ENCODE measurements around the gene IRX1. TPM values are rescaled to one million over a fixed set of nuclear protein-coding genes. Genes with fewer than 3 reads are reported as not detected.

The IRX1 gene
- total and polyA plus RNA-seq, 2 of the 13 experiments (the other 11 are each of a cell fraction or from before 2014, with no cell fraction given) = not detected

GRCh38 chr5:3613726-3614125 is 18.1 kb downstream of the IRX1 start:
- ATAC-seq (no peak), FAIRE-seq (no peak), DNase-seq (ENCODE audit: low spot score) (no peak)
- Histone ChIP-seq H3K79me2 (ENCODE audit: insufficient read depth, low read length) (no peaks in the 10 kb centered on the region), H3K4me3 (replicated peaks in 1 of 3; ENCODE audit: insufficient read depth in 1 of 3, low read depth in 2 of 3, low read length in 3 of 3) (no peak overlapping the region), H2AFZ (ENCODE audit: low read length) (no peak overlapping the region), H3K27me3 (ENCODE audit: control insufficient read depth in 1 of 2, insufficient read depth in 2 of 2, low read length in 2 of 2) (peaks cover 0 to 5% of the 10 kb centered on the region in 2 experiments; a peak in 1 of 5 replicates), H3K9ac (ENCODE audit: insufficient read depth, low read depth, low read length) (no peak overlapping the region), H3K9me3 (ENCODE audit: low read length) (no peaks in the 10 kb centered on the region), H3K4me2 (ENCODE audit: low read depth, low read length) (no peak overlapping the region), H3K36me3 (replicated peaks in 1 of 2; ENCODE audit: control insufficient read depth in 1 of 2, insufficient read depth in 2 of 2, low read length in 2 of 2) (no peaks in the 10 kb centered on the region), H3K4me1 (ENCODE audit: insufficient read depth, low read length) (no peaks in the 10 kb centered on the region), H4K20me1 (ENCODE audit: insufficient read depth, low read length) (no peaks in the 10 kb centered on the region), H3K27ac (ENCODE audit: extremely low read length, insufficient read depth, low read length) (no peak overlapping the region)
- TF ChIP-seq CSRNP2 (CRISPR knock-in tag; conservative IDR thresholded peaks at IDR 0.05; ENCODE audit: low read depth) (no peak), NRL (CRISPR knock-in tag; IDR thresholded peaks at IDR 0.05; ENCODE audit: borderline replicate concordance) (no peak), JDP2 (CRISPR knock-in tag; IDR thresholded peaks at IDR 0.05; ENCODE audit: borderline replicate concordance) (no peak), ZFP41 (CRISPR knock-in tag; IDR thresholded peaks at IDR 0.05; ENCODE audit: borderline replicate concordance) (no peak), ESRRA (CRISPR knock-in tag; IDR thresholded peaks at IDR 0.05; ENCODE audit: low read depth) (no peak), GABPB1 (CRISPR knock-in tag; IDR thresholded peaks at IDR 0.05) (no peak), ZSCAN30 (CRISPR knock-in tag; IDR thresholded peaks at IDR 0.05) (no peak), ZBTB26 (CRISPR knock-in tag; IDR thresholded peaks at IDR 0.05; ENCODE audit: borderline replicate concordance) (no peak), ZNF614 (CRISPR knock-in tag; IDR thresholded peaks at IDR 0.05; ENCODE audit: borderline replicate concordance) (no peak), KDM5A (IDR thresholded peaks at IDR 0.05; ENCODE audit: borderline replicate concordance, low read length) (no peak), SAP130 (CRISPR knock-in tag; IDR thresholded peaks at IDR 0.05; ENCODE audit: low read depth) (no peak), NCOA5 (CRISPR knock-in tag; IDR thresholded peaks at IDR 0.05) (no peak)
- TF ChIP-seq, protein P1, sequence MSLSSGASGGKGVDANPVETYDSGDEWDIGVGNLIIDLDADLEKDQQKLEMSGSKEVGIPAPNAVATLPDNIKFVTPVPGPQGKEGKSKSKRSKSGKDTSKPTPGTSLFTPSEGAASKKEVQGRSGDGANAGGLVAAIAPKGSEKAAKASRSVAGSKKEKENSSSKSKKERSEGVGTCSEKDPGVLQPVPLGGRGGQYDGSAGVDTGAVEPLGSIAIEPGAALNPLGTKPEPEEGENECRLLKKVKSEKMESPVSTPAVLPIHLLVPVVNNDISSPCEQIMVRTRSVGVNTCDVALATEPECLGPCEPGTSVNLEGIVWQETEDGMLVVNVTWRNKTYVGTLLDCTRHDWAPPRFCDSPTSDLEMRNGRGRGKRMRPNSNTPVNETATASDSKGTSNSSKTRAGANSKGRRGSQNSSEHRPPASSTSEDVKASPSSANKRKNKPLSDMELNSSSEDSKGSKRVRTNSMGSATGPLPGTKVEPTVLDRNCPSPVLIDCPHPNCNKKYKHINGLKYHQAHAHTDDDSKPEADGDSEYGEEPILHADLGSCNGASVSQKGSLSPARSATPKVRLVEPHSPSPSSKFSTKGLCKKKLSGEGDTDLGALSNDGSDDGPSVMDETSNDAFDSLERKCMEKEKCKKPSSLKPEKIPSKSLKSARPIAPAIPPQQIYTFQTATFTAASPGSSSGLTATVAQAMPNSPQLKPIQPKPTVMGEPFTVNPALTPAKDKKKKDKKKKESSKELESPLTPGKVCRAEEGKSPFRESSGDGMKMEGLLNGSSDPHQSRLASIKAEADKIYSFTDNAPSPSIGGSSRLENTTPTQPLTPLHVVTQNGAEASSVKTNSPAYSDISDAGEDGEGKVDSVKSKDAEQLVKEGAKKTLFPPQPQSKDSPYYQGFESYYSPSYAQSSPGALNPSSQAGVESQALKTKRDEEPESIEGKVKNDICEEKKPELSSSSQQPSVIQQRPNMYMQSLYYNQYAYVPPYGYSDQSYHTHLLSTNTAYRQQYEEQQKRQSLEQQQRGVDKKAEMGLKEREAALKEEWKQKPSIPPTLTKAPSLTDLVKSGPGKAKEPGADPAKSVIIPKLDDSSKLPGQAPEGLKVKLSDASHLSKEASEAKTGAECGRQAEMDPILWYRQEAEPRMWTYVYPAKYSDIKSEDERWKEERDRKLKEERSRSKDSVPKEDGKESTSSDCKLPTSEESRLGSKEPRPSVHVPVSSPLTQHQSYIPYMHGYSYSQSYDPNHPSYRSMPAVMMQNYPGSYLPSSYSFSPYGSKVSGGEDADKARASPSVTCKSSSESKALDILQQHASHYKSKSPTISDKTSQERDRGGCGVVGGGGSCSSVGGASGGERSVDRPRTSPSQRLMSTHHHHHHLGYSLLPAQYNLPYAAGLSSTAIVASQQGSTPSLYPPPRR (CRISPR knock-in tag; IDR thresholded peaks at IDR 0.05; ENCODE audit: borderline replicate concordance) = no peak
- TF ChIP-seq, protein P2, sequence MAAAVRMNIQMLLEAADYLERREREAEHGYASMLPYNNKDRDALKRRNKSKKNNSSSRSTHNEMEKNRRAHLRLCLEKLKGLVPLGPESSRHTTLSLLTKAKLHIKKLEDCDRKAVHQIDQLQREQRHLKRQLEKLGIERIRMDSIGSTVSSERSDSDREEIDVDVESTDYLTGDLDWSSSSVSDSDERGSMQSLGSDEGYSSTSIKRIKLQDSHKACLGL (CRISPR knock-in tag; IDR thresholded peaks at IDR 0.05) = no peak
- WGBS (ENCODE audit: low lambda C conversion rate) = 37% methylated on average over 7 of the region's 10 CpGs
- intact Hi-C loops (cut with micrococcal nuclease; ENCODE audit: unreplicated experiment) = no loop called here
- BruUV-seq (replicated peaks) = no TSS peak
- CTCF ChIA-PET (ENCODE audit: low intra/inter-chr PET ratio, low total read pairs) = no interaction called here
- POLR2A ChIA-PET = no interaction called here
- in situ Hi-C loops (cut with HindIII; ENCODE audit: extremely low pct_ligation_motif_present, low pct_unique_long_range_greater_than_20kb) = no loop called here

Data from HepG2 (cell line).